Measurements from ENCODE around the gene PARL. TPM values are rescaled to one million over a fixed set of nuclear protein-coding genes. Genes with fewer than 3 reads are reported as not detected.

Gene PARL
- total and polyA plus RNA-seq, 2 donors = 33.5 to 49.5 TPM

DNA sequence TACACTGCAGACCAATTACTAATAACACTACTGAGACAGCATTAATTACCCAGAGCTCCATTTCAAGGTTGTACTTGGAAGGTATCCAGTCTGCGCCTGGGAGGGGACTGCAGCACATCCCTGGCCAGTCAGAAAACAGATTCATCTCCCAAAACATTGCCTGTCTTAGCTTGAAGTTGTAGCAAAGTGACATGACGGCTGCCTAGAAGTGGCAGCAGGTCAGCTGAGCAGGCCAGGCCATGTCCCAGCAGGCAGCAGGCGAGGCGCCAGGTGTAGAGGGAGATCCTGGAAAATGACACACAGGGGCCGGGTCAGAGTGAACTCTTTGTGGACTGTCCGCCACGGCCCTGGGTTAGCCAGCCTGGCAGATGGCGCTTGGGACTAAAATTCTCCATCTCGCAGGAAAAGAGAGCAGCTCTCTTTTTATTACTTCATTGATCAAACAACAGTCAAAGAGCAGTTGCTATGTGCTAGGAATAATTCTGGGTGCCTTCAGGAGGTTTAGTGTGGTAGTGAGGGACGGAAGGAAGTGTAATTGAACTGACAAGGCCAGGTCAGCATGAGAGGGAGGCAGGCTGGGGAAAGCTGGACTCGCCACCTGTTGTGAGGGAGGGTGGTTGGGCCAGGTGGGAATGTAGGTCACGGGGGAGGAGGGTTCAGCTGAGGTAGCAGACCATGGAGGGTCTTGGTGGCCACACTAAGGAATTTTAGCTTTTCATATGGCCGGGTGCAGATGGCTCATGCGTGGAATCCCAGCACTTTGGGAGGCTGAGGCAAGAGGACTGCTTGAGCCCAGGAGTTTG lies 58.0 kb downstream of the PARL start:
- Histone ChIP-seq H3K36me3 (ENCODE audit: insufficient read depth) (peaks cover 7% of the 10 kb centered on the region), H3K4me3 (ENCODE audit: low read depth, low read length) (no peak overlapping the region), H3K4me1 (ENCODE audit: insufficient read depth) (no peaks in the 10 kb centered on the region), H3K27ac (ENCODE audit: low read depth) (no peak overlapping the region)
- 89% methylated on average over 14 of the region's 14 CpGs for WGBS
- no peak for DNase-seq (ENCODE audit: extremely low spot score)

DNA sequence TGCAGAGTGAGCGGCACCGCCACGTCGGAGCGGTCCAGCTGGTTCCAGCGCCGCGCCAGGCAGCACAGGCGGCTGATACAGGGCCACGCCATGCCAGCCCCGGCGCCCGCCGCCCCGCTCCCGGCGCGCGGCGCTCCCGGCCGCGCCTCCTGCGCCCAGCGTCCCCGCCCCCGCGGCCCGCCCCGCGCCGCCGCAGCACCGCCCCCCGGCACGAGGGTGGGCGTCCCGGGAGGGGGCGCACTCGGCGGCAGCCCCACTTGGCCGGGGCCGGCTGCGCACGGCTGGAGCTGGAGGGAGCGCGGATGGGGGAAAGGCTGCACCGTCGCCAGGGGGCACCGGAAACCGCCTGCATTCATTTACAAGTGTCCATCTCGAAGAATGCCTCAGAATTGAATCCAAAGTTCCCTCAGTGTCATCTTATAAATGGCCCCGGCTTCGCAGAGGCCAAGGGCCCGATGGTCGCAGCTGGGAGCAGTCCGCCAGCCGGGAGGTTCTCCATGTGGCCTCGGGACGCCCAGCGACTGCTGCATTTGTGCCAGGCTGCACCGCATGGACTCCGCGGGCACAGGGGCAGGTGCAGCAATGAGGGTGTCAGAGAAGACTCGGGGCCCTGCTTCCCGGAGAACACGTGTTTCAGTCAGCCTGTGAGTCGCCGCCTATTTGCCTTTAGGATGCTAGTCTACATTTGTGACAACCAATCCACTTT lies 59.1 kb downstream of the PARL start, which contains the start of gene MAP6D1:
Gene MAP6D1, minus strand, starts transcription at position 122 of the 706 bp plus-strand sequence. Its CDS starts 30 bp downstream, at position 92.
- Histone ChIP-seq H3K4me1 (ENCODE audit: insufficient read depth) (no peaks in the 10 kb centered on the region), H3K27ac (ENCODE audit: low read depth) (no peak within 1 kb of the TSS), H3K36me3 (ENCODE audit: insufficient read depth) (peaks cover 7% of the 10 kb centered on the region), H3K4me3 (ENCODE audit: low read depth, low read length) (peak within 1 kb of the TSS; percentile 55)
- DNase-seq (ENCODE audit: extremely low spot score) = no peak
- 3% methylated on average over 69 of the region's 69 CpGs for WGBS

DNA sequence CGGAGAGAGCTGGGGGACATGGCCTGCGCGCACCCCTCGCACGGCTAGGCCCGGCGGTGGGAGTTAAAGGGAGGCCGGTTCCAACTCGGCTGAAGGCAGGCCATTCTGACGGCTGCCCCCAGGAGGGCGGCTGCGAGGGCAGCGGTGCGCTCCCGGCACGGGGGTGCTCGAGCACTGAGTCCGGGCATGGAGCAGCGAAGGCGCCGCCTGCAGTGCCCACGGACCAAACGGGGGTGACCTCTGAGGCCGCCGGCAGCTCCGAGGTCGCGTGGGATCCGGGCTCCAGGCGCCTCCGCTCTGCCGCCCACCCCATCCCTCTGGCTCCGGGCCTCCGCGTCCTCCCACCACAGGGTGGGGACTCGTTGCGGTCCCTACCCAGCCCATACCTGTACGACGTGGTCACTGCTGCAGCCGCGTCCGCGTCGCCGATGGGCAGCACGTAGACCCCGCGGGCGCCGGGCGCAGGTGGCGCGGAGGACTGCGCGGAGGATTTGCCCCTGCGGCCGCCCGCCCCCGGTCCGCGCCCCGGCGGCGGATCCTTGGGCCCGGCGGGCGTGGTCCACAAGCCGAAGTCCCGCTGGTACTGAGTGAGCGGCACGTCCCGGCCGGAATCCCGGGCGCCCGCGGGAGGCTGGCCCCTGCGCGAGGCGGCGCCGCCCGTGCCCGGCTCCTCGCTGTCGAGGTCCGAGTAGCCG lies 59.8 kb downstream of the PARL start:
- H3K4me1 ChIP-seq (ENCODE audit: insufficient read depth) = no peaks in the 10 kb centered on the region
- DNase-seq (ENCODE audit: extremely low spot score) = no peak
- under 1% methylated on average over 88 of the region's 88 CpGs for WGBS
- H3K27ac ChIP-seq (ENCODE audit: low read depth) = no peak overlapping the region
- peaks cover 7% of the 10 kb centered on the region for H3K36me3 ChIP-seq (ENCODE audit: insufficient read depth)
- H3K4me3 ChIP-seq (ENCODE audit: low read depth, low read length) = peak overlapping the region; percentile 55

DNA sequence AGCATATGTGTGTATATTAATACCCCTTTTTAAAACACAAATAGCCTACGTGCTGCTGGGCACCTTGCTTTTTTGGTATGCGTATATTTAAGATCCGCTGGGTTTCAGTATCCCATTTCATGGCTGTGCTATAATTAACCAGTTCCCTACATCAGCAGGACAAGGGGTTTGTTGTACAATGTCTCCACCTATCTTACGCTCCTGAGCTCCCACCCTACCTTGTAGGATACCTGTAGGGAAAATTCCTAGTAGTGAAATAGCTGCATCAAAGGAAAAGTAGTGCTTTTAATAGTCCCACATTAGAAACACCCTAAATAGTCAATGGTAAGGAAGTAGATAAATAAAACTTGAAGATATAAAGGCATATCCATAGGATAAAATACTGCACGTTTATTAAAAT lies 60.7 kb downstream of the PARL start:
- H3K4me3 ChIP-seq (ENCODE audit: low read depth, low read length) = no peak overlapping the region
- H3K4me1 ChIP-seq (ENCODE audit: insufficient read depth) = no peaks in the 10 kb centered on the region
- H3K36me3 ChIP-seq (ENCODE audit: insufficient read depth) = peaks cover under 1% of the 10 kb centered on the region
- 82% methylated on average over 5 of the region's 5 CpGs for WGBS
- H3K27ac ChIP-seq (ENCODE audit: low read depth) = no peak overlapping the region
- no peak for DNase-seq (ENCODE audit: extremely low spot score)

DNA sequence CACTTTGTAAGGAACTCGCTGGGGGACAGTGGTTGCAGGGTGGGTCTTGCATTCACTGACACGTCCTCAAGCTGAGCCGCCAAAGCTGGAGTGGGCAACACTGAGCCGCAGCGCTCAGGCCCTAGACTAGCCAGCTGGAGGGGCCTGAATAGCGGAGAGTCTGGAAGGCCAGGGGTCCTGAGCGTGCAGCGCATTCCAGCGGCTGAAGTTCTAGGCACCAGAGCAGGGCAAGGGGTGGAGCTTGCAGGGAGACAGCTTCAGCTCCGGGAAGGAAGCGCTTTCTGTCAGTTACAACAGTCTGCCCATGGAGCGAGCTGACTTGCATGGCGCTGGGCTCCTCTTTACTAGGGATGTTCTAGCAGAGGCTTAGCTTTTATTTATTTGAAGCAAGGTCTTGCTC lies 62.0 kb downstream of the PARL start:
- no peak overlapping the region for H3K27ac ChIP-seq (ENCODE audit: low read depth)
- no peak for DNase-seq (ENCODE audit: extremely low spot score)
- no peak overlapping the region for H3K4me3 ChIP-seq (ENCODE audit: low read depth, low read length)
- 77% methylated on average over 13 of the region's 13 CpGs for WGBS
- H3K4me1 ChIP-seq (ENCODE audit: insufficient read depth) = no peaks in the 10 kb centered on the region
- H3K36me3 ChIP-seq (ENCODE audit: insufficient read depth) = no peaks in the 10 kb centered on the region

DNA sequence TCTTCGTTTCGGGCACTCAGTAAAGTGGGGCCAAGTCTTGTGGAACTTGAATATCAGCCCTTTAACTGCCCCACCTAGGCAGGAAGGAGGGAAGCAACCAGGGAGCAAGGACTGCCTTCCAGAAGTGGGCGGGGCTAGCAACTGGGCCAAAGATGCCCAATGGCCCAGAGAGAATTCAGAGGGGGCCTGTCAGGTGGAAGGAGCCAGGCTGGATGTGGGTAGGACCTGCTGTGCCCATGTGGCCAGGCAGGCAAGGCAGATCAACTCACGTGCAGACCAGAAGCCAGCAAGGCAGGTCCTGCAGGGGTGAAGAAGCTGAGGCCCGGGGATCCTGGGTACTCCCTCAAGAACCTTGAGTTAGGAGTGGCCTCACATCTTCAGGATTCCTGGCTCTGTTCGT lies 64.8 kb downstream of the PARL start:
- 80% methylated on average over 6 of the region's 6 CpGs for WGBS
- Histone ChIP-seq H3K27ac (ENCODE audit: low read depth) (no peak overlapping the region), H3K4me1 (ENCODE audit: insufficient read depth) (no peaks in the 10 kb centered on the region), H3K36me3 (ENCODE audit: insufficient read depth) (no peaks in the 10 kb centered on the region), H3K4me3 (ENCODE audit: low read depth, low read length) (no peak overlapping the region)
- no peak for DNase-seq (ENCODE audit: extremely low spot score)

DNA sequence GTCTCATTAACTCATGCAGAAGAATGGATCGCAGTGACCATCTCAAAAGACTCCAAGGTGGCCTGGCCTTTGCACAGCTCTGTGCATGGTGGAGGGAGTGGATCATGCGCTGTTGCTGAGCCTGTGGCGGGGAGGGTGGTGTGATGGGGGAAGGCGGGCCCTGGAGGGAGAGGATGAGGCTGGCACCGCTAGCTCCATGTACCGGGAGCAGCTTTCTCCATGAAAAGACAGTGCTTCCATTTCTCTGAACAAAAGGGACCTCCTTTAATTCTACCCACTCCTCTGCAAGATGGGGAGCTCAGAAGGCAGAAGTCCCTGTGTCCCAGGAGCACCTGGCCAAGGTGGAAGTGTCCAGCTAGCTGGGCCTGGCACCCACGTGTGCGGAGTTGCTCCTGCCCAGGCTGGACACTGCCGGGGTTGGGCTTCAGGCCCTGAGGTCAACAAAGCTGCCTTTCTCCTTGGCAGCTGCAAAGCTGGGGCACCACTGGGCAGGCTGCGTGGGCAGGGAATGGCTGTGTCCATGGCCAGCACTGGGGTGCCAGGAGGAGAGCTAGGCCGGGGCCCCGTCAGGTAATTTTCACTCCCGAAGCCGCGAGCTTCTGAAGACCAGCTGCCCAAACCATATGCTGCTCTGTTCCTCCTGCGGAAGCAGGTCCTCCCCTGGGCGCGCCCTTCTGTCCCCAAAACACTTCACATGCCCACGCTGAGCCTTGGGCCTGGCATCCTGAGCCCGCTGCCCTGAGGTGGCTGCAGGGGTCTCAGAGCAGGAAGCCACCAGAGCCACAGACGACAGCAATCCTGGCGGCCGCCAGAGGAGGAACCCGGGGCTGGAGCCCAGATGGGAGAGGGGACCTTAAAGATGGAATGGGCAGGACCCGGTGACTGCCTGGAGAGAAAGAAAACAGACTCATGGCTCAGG lies 65.7 kb downstream of the PARL start:
- 90% methylated on average over 25 of the region's 25 CpGs for WGBS
- Histone ChIP-seq H3K4me3 (ENCODE audit: low read depth, low read length) (no peak overlapping the region), H3K4me1 (ENCODE audit: insufficient read depth) (no peaks in the 10 kb centered on the region), H3K36me3 (ENCODE audit: insufficient read depth) (no peaks in the 10 kb centered on the region), H3K27ac (ENCODE audit: low read depth) (no peak overlapping the region)
- no peak for DNase-seq (ENCODE audit: extremely low spot score)

DNA sequence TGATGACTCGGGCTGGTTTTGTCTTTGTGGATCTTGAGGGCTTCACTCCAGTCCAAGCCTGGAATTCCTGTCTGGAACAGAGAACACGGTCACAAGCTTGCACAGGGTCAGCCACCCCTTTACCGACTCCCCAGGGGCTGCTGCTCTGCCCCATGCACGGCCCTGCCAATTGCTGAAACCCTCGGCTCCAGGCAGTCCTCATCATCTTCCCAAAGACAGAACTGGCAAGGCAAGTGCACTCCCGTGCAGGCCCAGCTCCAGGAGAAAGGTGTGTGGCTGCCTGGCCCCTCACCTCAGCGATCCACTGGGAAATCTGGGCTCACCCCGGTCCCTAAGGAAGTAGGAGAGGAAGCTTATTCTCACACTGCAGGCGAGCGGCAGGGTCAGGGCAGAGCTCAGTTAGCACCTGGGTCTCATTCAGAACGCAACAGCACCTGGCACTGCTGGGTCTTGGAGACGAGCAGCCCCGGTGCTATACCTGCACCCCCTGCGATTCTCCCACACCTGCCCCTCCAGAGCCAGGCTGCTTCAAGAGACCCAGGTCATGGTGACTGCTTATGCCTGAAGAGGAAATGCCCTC lies 66.5 kb downstream of the PARL start:
- Histone ChIP-seq H3K27ac (ENCODE audit: low read depth) (no peak overlapping the region), H3K36me3 (ENCODE audit: insufficient read depth) (no peaks in the 10 kb centered on the region), H3K4me3 (ENCODE audit: low read depth, low read length) (no peak overlapping the region), H3K4me1 (ENCODE audit: insufficient read depth) (no peaks in the 10 kb centered on the region)
- DNase-seq (ENCODE audit: extremely low spot score) = no peak
- WGBS = 85% methylated on average over 14 of the region's 14 CpGs

DNA sequence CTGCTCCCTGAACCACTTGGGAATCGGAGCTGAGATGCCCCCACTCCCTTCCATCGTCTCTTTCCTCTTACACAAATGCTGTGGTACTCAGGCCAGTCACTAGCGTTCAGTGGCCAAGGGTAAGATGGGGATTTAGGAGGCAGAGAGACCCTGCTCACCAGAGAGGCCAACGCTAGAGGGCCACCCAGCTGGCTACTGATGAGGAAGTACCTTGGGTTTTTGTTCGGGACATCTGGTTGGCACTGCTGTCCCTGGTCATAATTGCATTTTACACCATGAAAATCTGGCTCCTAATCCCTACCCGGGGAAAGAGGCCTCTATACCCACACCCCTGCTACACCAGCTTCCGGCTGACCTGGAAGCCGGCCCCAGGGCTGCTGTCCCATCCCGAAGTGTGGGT lies 67.0 kb downstream of the PARL start:
- no peak overlapping the region for H3K4me3 ChIP-seq (ENCODE audit: low read depth, low read length)
- WGBS = 93% methylated on average over 9 of the region's 9 CpGs

DNA sequence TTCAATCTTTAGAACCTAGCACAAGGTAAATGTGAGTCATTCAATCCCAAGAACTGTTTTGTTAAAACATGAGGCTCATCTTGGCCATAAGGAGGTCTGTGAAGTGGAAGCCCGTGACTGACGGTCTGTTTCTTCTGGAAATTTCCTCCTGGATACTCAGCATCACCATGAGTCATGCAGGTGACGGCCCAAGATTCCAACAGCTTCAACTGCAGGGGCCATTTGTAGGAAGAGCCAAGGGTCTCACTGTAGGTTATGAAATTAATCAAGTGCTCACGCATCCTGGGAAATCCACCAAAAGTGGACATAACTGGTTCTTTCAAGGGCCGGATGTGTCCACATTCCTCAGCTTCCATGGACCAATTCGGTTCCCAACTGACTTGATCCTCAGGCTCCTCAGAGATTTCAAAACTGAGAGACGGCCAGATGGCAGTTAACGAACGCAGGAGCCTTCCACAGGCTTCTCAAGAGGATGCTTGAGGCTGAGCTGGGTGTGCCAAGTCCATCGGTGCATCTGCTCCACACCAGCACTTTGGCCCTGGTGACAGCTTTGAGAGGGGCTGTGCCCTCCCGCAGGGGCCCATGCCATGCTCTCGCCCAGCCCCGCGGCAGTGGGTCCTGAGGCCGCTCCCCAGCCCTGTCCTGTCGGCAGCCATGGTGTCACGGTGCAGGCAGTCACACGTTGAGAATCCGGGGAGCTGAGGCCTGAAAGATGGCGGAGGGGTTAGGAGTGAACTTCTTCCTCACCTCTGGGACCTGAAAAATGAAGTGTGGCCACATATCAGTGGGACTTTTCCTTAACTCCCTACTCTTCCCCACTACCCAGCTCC lies 67.8 kb downstream of the PARL start:
- H3K27ac ChIP-seq (ENCODE audit: low read depth) = no peak overlapping the region
- DNase-seq (ENCODE audit: extremely low spot score) = no peak
- no peak overlapping the region for H3K4me3 ChIP-seq (ENCODE audit: low read depth, low read length)
- no peaks in the 10 kb centered on the region for H3K4me1 ChIP-seq (ENCODE audit: insufficient read depth)
- H3K36me3 ChIP-seq (ENCODE audit: insufficient read depth) = no peaks in the 10 kb centered on the region
- WGBS = 85% methylated on average over 20 of the region's 20 CpGs

More for the DNA sequence above, 67.0 kb downstream of the PARL start:
- Histone ChIP-seq H3K36me3 (ENCODE audit: insufficient read depth) (no peaks in the 10 kb centered on the region), H3K27ac (ENCODE audit: low read depth) (no peak overlapping the region), H3K4me1 (ENCODE audit: insufficient read depth) (no peaks in the 10 kb centered on the region)
- DNase-seq (ENCODE audit: extremely low spot score) = no peak

DNA sequence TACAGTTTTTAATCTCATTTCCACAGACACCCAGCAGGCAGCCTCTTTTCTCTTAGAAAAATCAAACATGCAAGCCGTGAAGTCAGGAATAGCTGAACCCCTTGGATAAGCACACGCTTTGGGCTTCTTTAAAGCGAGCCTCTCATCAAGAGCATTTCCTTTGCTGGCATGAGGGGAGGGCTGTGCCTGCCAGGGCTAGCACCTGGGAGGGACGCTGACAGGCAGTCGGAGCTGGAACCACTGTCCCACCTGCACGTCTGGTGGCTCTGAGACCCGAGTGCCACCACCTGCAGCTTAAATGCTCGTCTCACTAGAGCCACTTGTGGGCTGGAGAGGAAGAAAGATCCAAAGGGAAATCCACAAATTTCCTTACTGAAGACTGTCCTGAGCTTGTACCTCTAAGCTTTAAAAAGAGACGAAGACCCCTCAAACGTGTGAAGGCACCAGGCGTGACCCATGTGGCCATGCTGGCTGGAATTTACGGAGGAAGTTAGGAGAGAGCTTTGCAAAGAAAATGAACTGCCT lies 68.7 kb downstream of the PARL start:
- Histone ChIP-seq H3K4me1 (ENCODE audit: insufficient read depth) (no peaks in the 10 kb centered on the region), H3K27ac (ENCODE audit: low read depth) (no peak overlapping the region), H3K4me3 (ENCODE audit: low read depth, low read length) (no peak overlapping the region), H3K36me3 (ENCODE audit: insufficient read depth) (no peaks in the 10 kb centered on the region)
- no peak for DNase-seq (ENCODE audit: extremely low spot score)
- WGBS = 78% methylated on average over 12 of the region's 12 CpGs

DNA sequence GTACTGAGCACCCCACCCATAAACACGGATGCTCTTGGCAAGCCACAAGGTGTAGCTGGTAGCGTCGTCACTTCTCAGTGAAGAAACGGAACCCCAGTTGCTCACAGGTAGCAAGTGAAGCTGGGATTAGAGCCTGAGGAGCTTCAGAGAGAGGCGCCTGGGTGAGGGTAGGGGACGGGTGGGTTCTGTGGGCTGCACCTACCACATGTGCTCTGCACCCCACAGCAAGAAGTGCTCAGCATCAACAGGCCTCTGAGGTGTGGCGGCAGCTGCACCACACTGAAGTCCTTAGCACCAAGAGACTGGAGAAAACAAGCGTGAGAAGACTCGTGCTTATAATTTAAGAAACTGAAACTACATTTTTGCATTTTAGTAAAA lies 69.1 kb downstream of the PARL start:
- WGBS = 76% methylated on average over 9 of the region's 9 CpGs
- Histone ChIP-seq H3K4me3 (ENCODE audit: low read depth, low read length) (no peak overlapping the region), H3K36me3 (ENCODE audit: insufficient read depth) (no peaks in the 10 kb centered on the region), H3K27ac (ENCODE audit: low read depth) (no peak overlapping the region), H3K4me1 (ENCODE audit: insufficient read depth) (no peaks in the 10 kb centered on the region)
- no peak for DNase-seq (ENCODE audit: extremely low spot score)
